Non-pigmented ciliary epithelial cell (primary cell): Measurements from ENCODE around the gene HS3ST4.

Experiments used
- DNase-seq: peaks from one replicate; pipeline ENCODE4 v3.0.0-alpha.2; 2010; ENCODE audit warnings: low read depth

Gene HS3ST4

DNA sequence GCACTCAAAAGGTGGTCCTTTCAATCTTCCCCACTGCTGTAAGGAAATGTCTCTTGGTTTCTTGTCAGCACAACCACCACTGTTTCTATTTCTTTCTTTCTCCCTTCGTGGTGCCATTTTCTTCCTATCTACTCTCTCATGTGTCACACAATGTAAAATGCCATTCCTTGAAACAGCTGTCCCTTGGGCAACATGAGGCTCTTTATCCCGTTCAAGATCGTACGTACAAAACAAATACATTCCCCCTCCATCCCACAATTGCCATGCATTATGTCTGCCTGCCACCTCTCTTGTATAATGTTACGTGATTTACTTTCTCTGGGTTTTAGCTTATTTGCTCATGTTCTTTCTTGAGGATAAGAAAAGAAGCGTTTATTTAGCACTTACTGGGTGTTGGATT, 410.6 kb downstream of the HS3ST4 start:
- DNase-seq, result no peak

- DNase-seq, result no peak
Measured at GRCh38 chr16:26108836-26109505, 417.2 kb downstream of the HS3ST4 start.

- DNase-seq, result no peak
Measured at GRCh38 chr16:26111900-26112299, 420.1 kb downstream of the HS3ST4 start.

DNA sequence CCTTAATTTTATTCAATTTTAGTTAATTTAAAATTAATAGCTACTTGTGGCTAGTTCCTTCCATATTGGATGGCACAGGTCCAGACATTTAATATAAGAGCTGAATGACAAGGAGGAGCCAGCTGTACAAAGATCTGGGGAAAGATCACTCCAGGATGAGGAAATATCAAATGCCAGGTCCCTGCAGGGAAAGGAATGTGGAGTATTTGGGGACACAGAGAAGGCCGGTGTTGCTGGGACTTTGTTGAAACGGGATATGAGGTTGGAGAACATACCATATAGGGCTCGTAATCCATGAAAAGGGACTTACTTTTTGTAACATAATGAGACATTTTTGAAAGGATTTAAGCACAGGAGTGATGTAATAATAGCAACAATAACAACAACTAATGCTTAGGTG, 426.8 kb downstream of the HS3ST4 start:
- no peak for DNase-seq

GRCh38 chr16:26120729-26121128, 429.0 kb downstream of the HS3ST4 start:
- DNase-seq, result no peak

GRCh38 chr16:26128296-26128695, 436.5 kb downstream of the HS3ST4 start:
- DNase-seq, result no peak

- DNase-seq, result no peak
Measured at GRCh38 chr16:26129997-26130396, 438.2 kb downstream of the HS3ST4 start.

- DNase-seq, result no peak
Measured at GRCh38 chr16:26133416-26134093, 441.8 kb downstream of the HS3ST4 start.

- no peak for DNase-seq
Measured at GRCh38 chr16:26134588-26134987, 442.8 kb downstream of the HS3ST4 start.

GRCh38 chr16:26137956-26138355, 446.2 kb downstream of the HS3ST4 start:
- no peak for DNase-seq

- DNase-seq, result no peak
Measured at GRCh38 chr16:26139091-26139490, 447.3 kb downstream of the HS3ST4 start.

- no peak for DNase-seq
Measured at GRCh38 chr16:26139884-26140283, 448.1 kb downstream of the HS3ST4 start.

DNA sequence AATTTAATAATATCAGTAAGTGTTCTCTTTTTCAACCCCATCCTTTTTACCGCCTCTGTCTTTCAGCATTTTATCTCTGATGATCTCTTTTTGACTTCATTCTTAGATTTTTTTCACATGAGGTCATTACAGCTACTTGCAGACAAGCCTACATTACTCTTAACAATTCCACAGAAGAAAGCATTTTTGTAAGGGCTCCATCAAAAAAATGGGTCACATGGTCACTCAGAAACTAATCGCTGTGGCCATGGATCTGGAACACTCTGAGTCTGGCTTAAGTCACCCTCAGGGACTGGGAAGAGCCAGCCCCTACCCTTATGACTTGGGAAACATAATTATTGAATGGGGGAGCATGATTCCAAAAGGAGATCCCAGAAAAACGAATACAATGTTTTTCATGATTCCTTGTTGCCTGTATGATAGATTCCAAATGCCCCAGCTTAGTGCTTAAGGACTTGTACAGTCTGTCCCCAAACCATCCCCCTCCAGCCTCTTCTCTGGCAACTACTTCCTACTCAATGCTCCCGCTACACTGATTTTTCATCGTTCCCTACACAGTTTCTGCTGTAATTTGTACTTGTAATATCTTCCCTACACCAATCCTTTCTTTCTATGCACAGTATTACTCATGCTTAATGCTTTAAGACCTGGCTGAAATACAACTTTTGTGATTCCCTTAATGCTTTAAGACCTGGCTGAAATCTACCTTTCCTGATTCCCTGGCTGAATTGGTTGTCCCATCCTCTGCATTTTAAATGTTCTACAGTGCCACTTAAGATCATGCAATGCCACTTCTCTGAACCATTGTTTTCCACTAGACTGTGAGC, 457.8 kb downstream of the HS3ST4 start:
- no peak for DNase-seq

GRCh38 chr16:26155221-26155620, 463.5 kb downstream of the HS3ST4 start:
- no peak for DNase-seq

DNA sequence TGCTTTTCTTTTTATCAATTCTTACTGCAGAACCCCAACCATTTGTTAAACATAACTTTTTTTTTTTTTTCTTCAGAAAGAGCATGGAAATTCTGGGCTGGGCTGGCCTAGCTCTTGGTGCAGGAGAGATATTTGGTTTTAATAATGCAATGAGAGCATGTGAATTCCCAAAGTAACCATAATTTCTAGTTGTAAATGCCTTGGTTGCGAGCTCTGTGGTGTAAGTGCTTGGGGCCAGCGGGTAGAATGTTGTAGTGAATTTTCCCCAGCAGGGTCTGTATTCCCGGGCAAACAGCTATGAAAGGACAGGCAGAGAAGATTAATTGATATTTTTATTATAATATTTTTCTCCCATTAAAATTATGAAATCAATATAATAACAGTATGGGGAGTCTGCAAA, 465.6 kb downstream of the HS3ST4 start:
- no peak for DNase-seq

DNA sequence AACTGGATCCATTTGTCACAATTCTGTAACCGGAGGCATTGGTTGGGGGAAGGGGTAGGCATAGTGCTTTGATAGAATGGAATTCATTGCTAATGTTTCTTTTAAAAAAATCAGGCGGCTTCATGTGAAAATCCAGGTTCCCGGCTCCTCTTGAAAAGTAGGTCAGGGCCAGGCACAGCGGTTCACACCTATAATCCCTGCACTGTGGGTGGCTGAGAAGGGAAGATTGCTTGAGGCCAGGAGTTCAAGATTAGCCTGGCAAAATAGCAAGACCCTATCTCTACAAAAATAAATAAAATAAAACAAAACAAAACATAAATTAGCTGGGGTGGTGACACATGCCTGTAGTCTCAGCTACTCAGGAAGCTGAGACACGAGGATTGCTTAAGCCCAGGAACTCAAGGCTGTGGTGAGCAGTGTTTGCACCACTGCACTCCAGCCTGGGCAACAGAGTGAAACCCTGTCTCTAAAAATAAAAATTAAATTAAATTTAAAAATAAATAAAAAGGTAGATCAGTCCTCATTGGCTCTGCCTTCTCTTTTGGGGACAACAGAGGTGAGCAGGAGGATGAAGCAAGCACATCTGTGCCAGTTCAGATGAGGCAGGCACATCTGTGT, 466.5 kb downstream of the HS3ST4 start:
- DNase-seq, result no peak

- no peak for DNase-seq
Measured at GRCh38 chr16:26161461-26162180, 469.9 kb downstream of the HS3ST4 start.

DNA sequence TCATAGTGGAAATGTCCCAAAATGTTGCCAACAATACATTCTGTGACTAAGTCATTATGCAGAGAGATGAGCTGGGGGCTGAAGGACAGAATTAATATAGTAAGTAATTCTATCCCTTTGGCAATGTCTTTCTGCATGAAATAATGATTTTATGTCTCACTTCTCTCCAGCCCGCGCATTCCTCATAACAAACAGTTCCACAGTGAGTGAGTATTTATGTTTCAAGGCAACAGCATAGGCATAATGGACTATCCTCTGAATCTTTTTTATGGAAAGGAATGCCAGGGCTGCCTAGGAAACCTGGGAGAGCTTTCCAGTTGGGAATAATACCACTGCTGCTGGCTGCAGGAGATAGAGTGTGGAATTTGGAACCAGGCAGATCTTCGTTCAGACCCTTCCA, 477.7 kb downstream of the HS3ST4 start:
- DNase-seq, result no peak

DNA sequence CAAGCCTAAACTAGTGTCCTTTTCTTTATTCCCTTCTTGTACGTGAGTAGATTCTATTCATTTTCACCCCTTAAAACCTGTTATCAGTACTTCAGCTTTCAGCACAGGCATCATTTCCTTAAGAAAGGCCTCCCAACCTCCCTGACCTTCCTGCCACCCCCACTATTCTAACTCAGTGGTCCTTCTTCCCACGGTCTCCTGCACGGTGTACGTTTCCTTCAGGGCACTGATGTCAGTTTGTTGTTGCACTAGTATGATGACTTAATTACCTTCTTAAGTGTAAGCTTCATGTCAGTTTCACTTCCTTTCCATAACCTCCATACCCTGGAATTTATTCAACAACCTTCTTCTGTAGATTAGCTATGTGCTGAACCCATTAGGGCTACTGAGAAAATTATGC, 484.2 kb downstream of the HS3ST4 start:
- no peak for DNase-seq

- no peak for DNase-seq
Measured at GRCh38 chr16:26177438-26177837, 485.7 kb downstream of the HS3ST4 start.

GRCh38 chr16:26178298-26178697, 486.5 kb downstream of the HS3ST4 start:
- no peak for DNase-seq

DNA sequence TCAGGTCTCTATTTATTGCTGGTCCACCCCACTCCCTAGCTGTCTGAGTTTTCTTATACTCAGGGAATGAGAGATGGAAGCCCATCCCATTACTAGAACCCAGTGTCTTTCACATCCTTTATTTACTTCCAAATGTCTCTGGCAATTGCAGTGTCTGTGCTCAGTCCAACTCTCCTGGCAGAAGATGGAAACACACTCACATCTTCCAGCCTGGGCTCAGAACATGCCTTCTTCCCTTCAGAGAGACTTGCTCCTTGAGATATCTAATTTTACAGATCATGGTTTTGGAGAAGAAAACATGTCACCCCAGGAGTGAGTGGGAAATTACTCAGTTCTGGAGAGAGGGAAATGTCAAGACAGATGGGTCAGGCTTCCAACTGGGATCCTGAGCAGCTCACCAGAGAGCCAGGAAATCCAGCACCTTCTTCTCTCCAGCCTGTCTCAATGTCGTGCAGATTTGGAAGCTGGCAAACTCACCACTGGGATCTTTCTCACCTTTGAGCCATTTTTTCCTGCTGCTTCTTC, 494.4 kb downstream of the HS3ST4 start:
- no peak for DNase-seq
